ENCODE results near the gene STX8. TPM values are rescaled to one million over a fixed set of nuclear protein-coding genes. Genes with fewer than 3 reads are reported as not detected.

The STX8 gene
- total and polyA plus RNA-seq, 9 of the 15 experiments (the other 6 are each of a cell fraction or from before 2014, with no cell fraction given) = 14.6 to 42.5 (median 22.1) TPM

GRCh38 chr17:9240659-9241370, 334.8 kb downstream of the STX8 start:
- intact Hi-C loops (cut with micrococcal nuclease) = no loop called here
- WGBS (ENCODE audit: insufficient coverage, low coverage, missing lambda C conversion rate) = 20% methylated on average over 6 of the region's 17 CpGs
- H3K9ac ChIP-seq (ENCODE audit: insufficient read depth in 1 of 2, low read depth in 2 of 2, low read length in 2 of 2) = peak overlapping the region in 1 of 2 experiments; percentile 82; a peak in 1 of 4 replicates
- H3K36me3 ChIP-seq (ENCODE audit: control insufficient read depth, insufficient read depth, low read length) = no peaks in the 10 kb centered on the region
- DNase-seq (ENCODE audit: extremely low read depth in 1 of 4, low spot score in 3 of 4) (peak; percentile 17 to 32 (median 26)), ATAC-seq (peak; percentile 62), FAIRE-seq (no peak)
- H3K4me1 ChIP-seq (replicated peaks in 1 of 2; ENCODE audit: control insufficient read depth in 2 of 2, insufficient read depth in 2 of 2, low read length in 2 of 2) = peaks cover 0 to 20% of the 10 kb centered on the region in 2 experiments; a peak in 2 of 5 replicates
- H3K9me3 ChIP-seq (replicated peaks; ENCODE audit: control insufficient read depth, insufficient read depth, low read depth, low read length) = no peaks in the 10 kb centered on the region
- no peak overlapping the region for H3K27ac ChIP-seq (ENCODE audit: extremely low read depth, low read depth, low read length)
- H3K4me2 ChIP-seq (ENCODE audit: insufficient read depth, low read length) = peak overlapping the region; percentile 37; the same call in 1 of the 2 replicates
- peaks cover 0 to 26% of the 10 kb centered on the region in 2 experiments; a peak in 2 of 5 replicates for H3K27me3 ChIP-seq (ENCODE audit: control insufficient read depth in 2 of 2, insufficient read depth in 2 of 2, low read length in 2 of 2)
- H3K9me1 ChIP-seq (ENCODE audit: control insufficient read depth, insufficient read depth, low read length) = no peaks in the 10 kb centered on the region
- in situ Hi-C loops (cut with MboI) = no loop called here
- 0 out of 2 replicates have a peak, but pooled peaks cover 5% of the 10 kb centered on the region for H4K20me1 ChIP-seq (replicated peaks; ENCODE audit: control insufficient read depth, insufficient read depth, low read length)
- ChIA-PET POLR2A (interaction anchor here (0.5 to 1.0 kb wide), 4 partner anchors 54 to 1197 kb away, joined by 3 read pairs; no protein-coding TSS in a partner anchor), CTCF (ENCODE audit: low intra/inter-chr PET ratio) (no interaction called here)
- H2AFZ ChIP-seq (ENCODE audit: low read depth, low read length) = peak overlapping the region; percentile 59; the same call in 1 of the 2 replicates
- BruUV-seq (replicated peaks) = no TSS peak
- TF ChIP-seq ATF7 (IDR thresholded peaks at IDR 0.05) (peak; percentile 30; the same call in 1 of the 2 replicates), TFAP4 (CRISPR knock-in tag; IDR thresholded peaks at IDR 0.05; ENCODE audit: borderline replicate concordance) (peak; percentile 53; the same call in 1 of the 2 replicates), ARID3A (IDR thresholded peaks at IDR 0.05; ENCODE audit: borderline replicate concordance, low read depth, low read length) (no peak), JUND (IDR thresholded peaks at IDR 0.05; ENCODE audit: borderline replicate concordance, low read depth, low read length) (0 out of 2 replicates have a peak, but pooled peaks have one; percentile 3), JUND (tag; IDR thresholded peaks at IDR 0.05; ENCODE audit: borderline replicate concordance, low read depth, low read length) (no peak), RBM14 (IDR thresholded peaks at IDR 0.05; ENCODE audit: borderline replicate concordance, insufficient read depth, low read depth, low read length) (no peak), MEF2A (IDR thresholded peaks at IDR 0.05; ENCODE audit: control insufficient read depth, low read depth, low read length) (peak; percentile 74), CBX1 (IDR thresholded peaks at IDR 0.05; ENCODE audit: low read depth) (no peak), HNRNPH1 (optimal IDR thresholded peaks at IDR 0.05; ENCODE audit: low read depth, low read length) (no peak), FOXA3 (CRISPR knock-in tag; conservative IDR thresholded peaks at IDR 0.05 in 1 of 2, IDR thresholded peaks at IDR 0.05 in 1 of 2) (0 out of 4 replicates have a peak, but pooled peaks of 1 of the 2 experiments have one; percentile 24), ZNF280B (CRISPR knock-in tag; IDR thresholded peaks at IDR 0.05) (no peak), CREM (IDR thresholded peaks at IDR 0.05; ENCODE audit: low read depth) (peak; percentile 28; the same call in 1 of the 2 replicates), POLR2G (IDR thresholded peaks at IDR 0.05; ENCODE audit: low read depth, low read length) (0 out of 2 replicates have a peak, but pooled peaks have one; percentile 10), ZNF282 (CRISPR knock-in tag; IDR thresholded peaks at IDR 0.05) (no peak), ZNF24 (IDR thresholded peaks at IDR 0.05) (no peak), MED1 (CRISPR knock-in tag; IDR thresholded peaks at IDR 0.05; ENCODE audit: borderline replicate concordance) (no peak), RUNX1 (IDR thresholded peaks at IDR 0.05; ENCODE audit: low read depth) (no peak), TCF3 (CRISPR knock-in tag; IDR thresholded peaks at IDR 0.05) (no peak)
- H3K4me3 ChIP-seq = no peak overlapping the region
- H3K79me2 ChIP-seq (ENCODE audit: control insufficient read depth, insufficient read depth, low read length) = no peaks in the 10 kb centered on the region
